Measurements from ENCODE around the gene CA10.

The CA10 gene

GRCh38 chr17:51751072-51751471, 407.4 kb downstream of the CA10 start:
- DNase-seq, result no peak

- DNase-seq, result no peak
These were observed 409.5 kb downstream of the CA10 start for GRCh38 chr17:51748749-51749604.

GRCh38 chr17:51746421-51746820, 412.1 kb downstream of the CA10 start:
- peak; percentile 45 for DNase-seq

- DNase-seq, result no peak
These were observed 412.5 kb downstream of the CA10 start for GRCh38 chr17:51745993-51746392.

- no peak for DNase-seq
These were observed 415.0 kb downstream of the CA10 start for GRCh38 chr17:51743477-51743876.

GRCh38 chr17:51742571-51742970, 415.9 kb downstream of the CA10 start:
- no peak for DNase-seq

GRCh38 chr17:51741458-51741857, 417.1 kb downstream of the CA10 start:
- DNase-seq, result no peak

- no peak for DNase-seq
These were observed 418.0 kb downstream of the CA10 start for GRCh38 chr17:51740531-51740930.

GRCh38 chr17:51739245-51739886, 419.1 kb downstream of the CA10 start:
- peak; percentile 91 for DNase-seq

- peak; percentile 17 for DNase-seq
These were observed 422.2 kb downstream of the CA10 start for GRCh38 chr17:51736356-51736755.

GRCh38 chr17:51734976-51735375, 423.5 kb downstream of the CA10 start:
- DNase-seq, result no peak

- no peak for DNase-seq
These were observed 424.1 kb downstream of the CA10 start for GRCh38 chr17:51734462-51734861.

- no peak for DNase-seq
These were observed 425.3 kb downstream of the CA10 start for GRCh38 chr17:51733166-51733565.

GRCh38 chr17:51731941-51732722, 426.4 kb downstream of the CA10 start:
- no peak for DNase-seq

GRCh38 chr17:51730303-51731050, 428.0 kb downstream of the CA10 start:
- DNase-seq, result no peak

GRCh38 chr17:51725185-51725584, 433.3 kb downstream of the CA10 start:
- no peak for DNase-seq

- no peak for DNase-seq
These were observed 434.4 kb downstream of the CA10 start for GRCh38 chr17:51724043-51724580.

GRCh38 chr17:51722994-51723393, 435.5 kb downstream of the CA10 start:
- no peak for DNase-seq

GRCh38 chr17:51721730-51722129, 436.8 kb downstream of the CA10 start:
- DNase-seq, result no peak

GRCh38 chr17:51720439-51720838, 438.1 kb downstream of the CA10 start:
- no peak for DNase-seq

- DNase-seq, result no peak
These were observed 439.5 kb downstream of the CA10 start for GRCh38 chr17:51718983-51719382.

GRCh38 chr17:51711581-51711980, 446.9 kb downstream of the CA10 start:
- DNase-seq, result peak; percentile 12

GRCh38 chr17:51710634-51710979, 447.9 kb downstream of the CA10 start:
- no peak for DNase-seq

Measured in NCI-H1092 treated with DMSO at 0.1 percent for 48 hours (cell line).